Stimulated activated CD8-positive, alpha-beta memory T cell treated with anti-CD3 and anti-CD28 coated beads, Interleukin-7, amount 100 ng/mL, for 1 hour (primary cell): ENCODE results near the gene PGBD5.

Source experiments
- DNase-seq, 2 donors: peaks; one replicate each; pipeline ENCODE4 v3.0.0-alpha.2; 2020; ENCODE audit warnings: low read depth in 2 of 2

The PGBD5 gene

GRCh38 chr1:230396966-230397365 is 29.2 kb downstream of the PGBD5 start:
- DNase-seq: no peak

- DNase-seq: no peak
These were observed 30.2 kb downstream of the PGBD5 start for GRCh38 chr1:230395932-230396331.

GRCh38 chr1:230394741-230395140 is 31.4 kb downstream of the PGBD5 start:
- no peak for DNase-seq

GRCh38 chr1:230394134-230394533 is 32.0 kb downstream of the PGBD5 start:
- DNase-seq: no peak

- DNase-seq: no peak
These were observed 32.4 kb downstream of the PGBD5 start for GRCh38 chr1:230393722-230394121.

- no peak for DNase-seq
These were observed 33.1 kb downstream of the PGBD5 start for GRCh38 chr1:230392920-230393521.

GRCh38 chr1:230392536-230392909 is 33.6 kb downstream of the PGBD5 start:
- no peak for DNase-seq

- no peak for DNase-seq
These were observed 34.2 kb downstream of the PGBD5 start for GRCh38 chr1:230391776-230392535.

GRCh38 chr1:230390371-230390770 is 35.8 kb downstream of the PGBD5 start:
- no peak for DNase-seq

GRCh38 chr1:230387876-230388275 is 38.3 kb downstream of the PGBD5 start:
- DNase-seq: no peak

GRCh38 chr1:230387296-230387695 is 38.8 kb downstream of the PGBD5 start:
- DNase-seq: no peak

GRCh38 chr1:230386637-230387262 is 39.4 kb downstream of the PGBD5 start:
- no peak for DNase-seq

GRCh38 chr1:230385930-230386329 is 40.2 kb downstream of the PGBD5 start:
- no peak for DNase-seq

GRCh38 chr1:230385158-230385450 is 41.0 kb downstream of the PGBD5 start:
- no peak for DNase-seq

GRCh38 chr1:230384380-230385157 is 41.6 kb downstream of the PGBD5 start:
- no peak for DNase-seq

- DNase-seq: no peak
These were observed 42.7 kb downstream of the PGBD5 start for GRCh38 chr1:230383425-230383824.

- DNase-seq: no peak
These were observed 44.1 kb downstream of the PGBD5 start for GRCh38 chr1:230382001-230382491.

- DNase-seq: no peak
These were observed 44.5 kb downstream of the PGBD5 start for GRCh38 chr1:230381585-230381984.

- no peak for DNase-seq
These were observed 45.1 kb downstream of the PGBD5 start for GRCh38 chr1:230381049-230381467.

- no peak for DNase-seq
These were observed 46.2 kb downstream of the PGBD5 start for GRCh38 chr1:230379928-230380327.

- DNase-seq: no peak
These were observed 46.7 kb downstream of the PGBD5 start for GRCh38 chr1:230379462-230379861.

GRCh38 chr1:230377851-230378250 is 48.3 kb downstream of the PGBD5 start:
- no peak for DNase-seq
